Activated T-cell treated with anti-CD3 and anti-CD28 coated beads for 1 hour (primary cell): Measurements from ENCODE around the gene SEC14L1.

Experiments used
- DNase-seq: peaks from one replicate; pipeline ENCODE4 v3.0.0-alpha.2; 2020; ENCODE audit warnings: low read depth

Gene SEC14L1

GRCh38 chr17:77116371-77116860 lies 24.4 kb upstream of the SEC14L1 start:
- no peak for DNase-seq

DNA sequence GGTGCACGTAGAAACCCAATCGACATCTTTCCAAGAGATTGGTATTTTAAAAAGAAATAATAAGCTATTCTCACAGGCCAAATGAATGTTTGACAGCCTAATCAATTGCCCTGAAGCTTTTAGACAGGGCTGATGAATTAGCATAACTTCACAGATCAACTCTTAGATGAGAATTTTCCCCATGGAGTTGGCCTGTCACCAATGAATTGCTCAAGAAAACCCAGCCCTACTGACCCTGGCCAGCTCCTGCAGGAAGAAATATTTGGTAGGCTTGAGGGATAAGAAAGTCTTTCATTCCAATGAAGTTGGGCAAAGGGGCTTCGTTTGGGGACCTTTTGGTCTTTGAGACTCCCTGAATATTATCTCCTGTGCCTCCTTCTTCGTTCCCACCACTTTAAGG lies 23.4 kb upstream of the SEC14L1 start:
- no peak for DNase-seq

DNA sequence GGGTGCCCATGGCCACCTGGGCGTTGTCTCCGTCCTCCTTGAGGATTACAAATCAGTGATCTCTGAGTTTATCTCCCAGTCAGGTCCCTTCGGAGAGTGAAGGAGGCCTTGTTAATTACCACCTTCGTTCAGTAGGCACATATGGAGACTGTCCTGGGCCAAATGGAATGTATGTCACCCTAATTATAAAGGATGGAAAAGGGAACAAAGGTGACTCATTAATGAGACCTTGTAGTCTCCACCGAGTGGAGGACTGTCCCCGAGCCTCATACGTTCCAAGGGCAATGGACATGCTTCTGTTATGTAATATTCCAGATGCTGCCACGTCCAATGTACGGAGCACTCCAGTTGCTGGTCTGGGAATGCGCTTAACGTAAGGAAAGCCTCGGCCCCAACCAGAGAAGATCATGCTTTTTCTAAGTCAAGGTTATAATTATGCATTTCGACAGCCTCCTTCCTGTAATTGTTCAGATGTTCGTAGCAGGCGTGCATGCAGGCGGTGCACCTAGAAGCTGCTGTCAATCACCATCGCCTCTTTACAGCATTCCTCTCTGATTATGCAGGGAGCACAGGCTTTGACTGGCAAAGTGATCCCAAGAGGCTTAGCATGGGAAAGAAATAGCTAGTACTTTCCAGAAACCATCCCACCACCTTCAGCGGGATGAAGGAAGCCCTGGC lies 22.4 kb upstream of the SEC14L1 start:
- no peak for DNase-seq

GRCh38 chr17:77119668-77120301 lies 21.0 kb upstream of the SEC14L1 start:
- no peak for DNase-seq

GRCh38 chr17:77120868-77121267 lies 19.9 kb upstream of the SEC14L1 start:
- no peak for DNase-seq

GRCh38 chr17:77124192-77124889 lies 16.4 kb upstream of the SEC14L1 start:
- no peak for DNase-seq

DNA sequence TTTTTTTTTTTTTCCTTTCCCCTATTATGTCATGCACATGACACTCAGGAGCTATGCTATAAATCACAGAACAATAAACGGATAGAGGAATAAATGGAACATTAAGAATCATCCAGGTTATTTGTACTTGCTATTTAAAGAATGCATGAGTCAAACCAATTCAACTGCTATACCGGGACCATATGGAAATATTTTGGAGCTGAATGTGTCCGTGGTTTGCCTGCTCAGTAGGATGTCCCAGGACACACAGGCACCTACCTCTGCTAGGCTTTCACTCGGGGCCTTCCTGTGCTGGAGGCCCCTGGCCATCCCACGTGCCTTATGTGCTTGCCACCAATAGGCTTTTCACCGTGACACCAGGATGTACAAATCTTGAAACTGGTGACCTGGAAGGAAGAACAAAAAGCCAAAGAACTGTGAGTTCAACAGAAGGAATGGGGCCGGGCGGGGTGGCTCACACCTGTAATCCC lies 15.3 kb upstream of the SEC14L1 start:
- no peak for DNase-seq

DNA sequence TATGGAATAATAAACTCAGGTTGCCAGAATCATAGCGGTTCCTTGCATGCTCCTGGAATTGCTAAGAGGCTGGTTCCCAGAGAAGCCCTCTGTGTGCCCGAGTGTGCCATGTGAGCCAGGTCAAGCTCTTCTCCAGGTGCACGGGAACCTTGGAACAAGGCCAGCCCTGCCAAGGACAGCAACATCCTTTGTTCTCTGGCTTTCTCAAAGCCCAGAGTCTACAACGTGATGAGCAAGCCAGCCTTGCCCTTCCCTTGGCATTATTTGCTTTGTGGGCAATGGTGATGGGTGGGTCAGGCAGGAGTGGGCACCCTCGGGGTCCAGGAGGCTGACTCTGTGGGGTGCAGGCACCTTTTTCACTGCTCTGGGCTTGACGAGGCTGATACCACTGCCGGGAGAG lies 14.2 kb upstream of the SEC14L1 start:
- DNase-seq: no peak

GRCh38 chr17:77127735-77128361 lies 12.9 kb upstream of the SEC14L1 start:
- peak; percentile 32 for DNase-seq

DNA sequence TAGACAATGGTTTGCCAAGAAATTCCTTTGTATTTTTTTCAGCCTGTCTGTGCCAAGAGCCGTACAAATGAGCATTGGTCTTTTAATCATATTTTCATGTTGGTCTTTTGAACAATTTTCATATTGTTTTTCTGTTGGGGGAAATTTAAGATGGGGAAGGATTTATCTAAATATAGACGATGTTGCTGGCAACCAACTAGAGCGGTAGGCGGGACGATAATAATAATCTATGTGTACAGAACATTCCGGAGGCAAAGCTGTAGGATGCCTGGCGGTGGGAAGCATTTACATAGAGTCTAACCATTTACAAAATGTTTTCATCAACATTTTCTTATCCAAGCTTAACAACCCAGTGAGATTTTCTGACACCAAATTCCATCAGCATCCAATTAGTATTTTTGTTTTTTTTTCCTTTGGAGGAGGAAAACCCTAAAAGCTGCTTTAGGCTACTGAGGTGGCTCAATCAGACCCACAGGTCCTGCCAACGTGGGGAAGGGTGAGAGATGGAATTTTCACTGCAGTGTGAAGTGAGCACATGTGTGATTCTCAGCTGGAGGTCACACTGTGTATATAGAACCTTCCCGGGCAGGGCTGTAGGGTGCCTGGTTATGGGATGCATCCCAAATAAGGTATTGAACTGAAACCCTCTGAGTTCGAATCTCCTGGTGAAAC lies 11.7 kb upstream of the SEC14L1 start:
- DNase-seq: no peak

DNA sequence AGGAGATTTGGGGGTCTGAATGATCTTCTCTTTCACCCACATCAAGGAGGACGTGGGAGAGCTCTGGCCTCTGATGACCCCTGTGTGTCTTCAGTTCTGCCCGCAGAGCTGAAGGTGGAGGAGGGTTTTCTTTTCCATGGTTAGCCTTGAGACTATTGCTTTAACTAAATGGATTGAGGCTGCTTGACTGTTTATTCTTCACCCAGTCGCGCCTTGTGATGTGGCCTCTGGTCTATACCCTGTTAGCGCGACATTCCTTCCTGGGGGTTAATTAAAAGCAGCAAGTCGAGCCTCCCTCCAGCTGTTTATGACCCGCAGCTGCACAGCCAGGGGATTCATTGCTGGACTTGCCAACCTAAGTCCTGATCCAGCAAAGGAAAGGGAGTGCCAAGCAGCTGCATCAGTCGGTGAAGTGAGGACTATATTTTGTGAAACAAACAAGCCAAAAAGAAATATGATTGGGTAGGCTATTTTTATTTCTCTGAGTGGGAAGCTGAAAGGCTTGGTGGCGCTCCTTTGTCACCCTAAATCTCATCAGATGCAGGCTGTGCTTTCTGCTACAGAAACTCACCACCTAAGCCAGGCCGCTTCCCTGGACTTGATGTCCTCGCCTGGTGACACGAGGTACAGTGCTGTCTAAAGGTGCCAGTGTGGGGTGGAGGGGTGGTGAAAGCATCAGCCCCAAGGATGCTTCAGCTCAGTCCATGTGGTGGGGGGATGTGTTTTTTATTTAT lies 11.0 kb upstream of the SEC14L1 start:
- no peak for DNase-seq

DNA sequence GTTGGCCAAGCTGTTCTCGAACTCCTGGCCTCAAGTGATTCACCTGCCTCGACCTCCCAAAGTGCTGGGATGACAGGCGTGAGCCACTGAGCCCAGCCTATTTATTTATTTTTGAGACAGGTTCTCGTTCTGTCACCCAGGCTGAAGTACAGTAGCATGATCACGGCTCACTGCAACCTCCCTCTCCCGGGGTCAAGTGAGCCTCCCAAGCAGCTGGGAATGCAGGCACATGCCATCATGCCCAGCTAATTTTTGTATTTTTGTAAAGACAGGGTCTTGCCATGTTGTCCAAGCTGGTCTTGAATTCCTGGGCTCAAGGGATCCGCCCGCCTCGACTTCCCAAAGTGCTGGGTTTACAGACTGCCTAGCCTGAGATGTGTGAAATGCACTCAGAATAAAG lies 10.2 kb upstream of the SEC14L1 start:
- no peak for DNase-seq

- no peak for DNase-seq
Measured at GRCh38 chr17:77131904-77132303, 8.9 kb upstream of the SEC14L1 start.

DNA sequence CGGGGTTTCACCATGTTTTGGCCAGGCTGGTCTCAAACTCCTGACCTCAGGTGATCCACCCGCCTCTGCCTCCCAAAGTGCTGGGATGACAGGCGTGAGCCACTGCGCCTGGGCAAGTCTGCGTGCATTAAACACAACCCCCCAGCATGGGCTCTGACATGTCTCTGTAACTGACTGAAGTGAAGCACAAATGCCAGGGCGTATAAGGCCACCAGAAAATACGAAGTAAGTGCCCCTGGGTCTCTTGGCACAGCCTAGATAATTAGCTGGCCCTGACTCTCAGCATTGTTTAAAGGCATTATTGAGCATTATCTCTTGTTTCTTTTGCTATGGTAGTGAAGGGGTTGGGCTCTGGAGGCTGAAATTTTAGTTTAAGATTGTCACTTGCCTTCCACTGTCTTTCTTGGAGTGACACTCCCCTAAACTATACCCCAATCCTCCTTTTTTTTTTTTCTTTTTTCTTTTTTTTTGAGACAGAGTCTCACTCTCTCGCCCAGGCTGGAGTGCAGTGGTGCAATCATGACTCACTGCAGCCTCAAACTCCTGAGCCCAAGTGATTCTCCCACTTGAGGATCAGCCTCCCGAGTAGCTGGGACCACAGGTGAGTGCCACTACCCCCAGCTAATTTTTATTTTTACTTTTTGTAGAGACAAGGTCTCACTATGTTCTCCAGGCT lies 8.2 kb upstream of the SEC14L1 start:
- no peak for DNase-seq

- DNase-seq: no peak
Measured at GRCh38 chr17:77133087-77133638, 7.6 kb upstream of the SEC14L1 start.

DNA sequence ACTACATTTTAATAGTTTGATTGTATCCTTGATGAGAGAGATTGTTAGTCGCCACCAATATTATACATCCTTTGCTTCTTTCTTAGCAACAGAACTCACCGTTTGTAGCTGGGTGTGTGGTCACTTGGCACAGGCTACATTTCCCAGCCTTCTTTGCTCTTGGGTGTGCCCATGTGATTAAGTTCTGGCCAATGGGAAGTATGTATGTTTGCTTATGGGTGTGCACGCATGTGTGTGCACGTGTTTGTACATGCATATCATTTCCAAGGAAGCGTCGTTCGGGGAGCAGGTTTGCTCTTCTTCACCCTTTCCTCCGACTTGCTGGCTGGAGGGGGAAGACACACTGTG lies 4.4 kb upstream of the SEC14L1 start:
- DNase-seq: no peak

GRCh38 chr17:77137111-77137510 lies 3.7 kb upstream of the SEC14L1 start:
- DNase-seq: no peak

GRCh38 chr17:77137886-77138285 lies 2.9 kb upstream of the SEC14L1 start:
- peak; percentile 24 for DNase-seq

- peak; percentile 100 for DNase-seq
Measured at GRCh38 chr17:77140166-77140877, 447 bp upstream of the SEC14L1 start.
